Measurements from ENCODE around the gene AKAP13.

AKAP13 gene

GRCh38 chr15:85762756-85763127 is 382.3 kb downstream of the AKAP13 start:
- DNase-seq = no peak

GRCh38 chr15:85763157-85763556 is 382.8 kb downstream of the AKAP13 start:
- no peak for DNase-seq

- DNase-seq = no peak
Observed at GRCh38 chr15:85763673-85764633, 383.6 kb downstream of the AKAP13 start.

- no peak for DNase-seq
Observed at GRCh38 chr15:85764649-85765277, 384.4 kb downstream of the AKAP13 start.

GRCh38 chr15:85766001-85766831 is 385.8 kb downstream of the AKAP13 start:
- DNase-seq = no peak

GRCh38 chr15:85767785-85768529 is 387.6 kb downstream of the AKAP13 start:
- DNase-seq = no peak

- no peak for DNase-seq
Observed at GRCh38 chr15:85768595-85769168, 388.3 kb downstream of the AKAP13 start.

GRCh38 chr15:85769182-85769900 is 388.9 kb downstream of the AKAP13 start:
- no peak for DNase-seq

GRCh38 chr15:85770096-85771041 is 390.0 kb downstream of the AKAP13 start:
- DNase-seq = no peak

- no peak for DNase-seq
Observed at GRCh38 chr15:85771271-85771670, 390.9 kb downstream of the AKAP13 start.

- DNase-seq = no peak
Observed at GRCh38 chr15:85771781-85772445, 391.5 kb downstream of the AKAP13 start.

- no peak for DNase-seq
Observed at GRCh38 chr15:85772668-85773067, 392.3 kb downstream of the AKAP13 start.

GRCh38 chr15:85773249-85773648 is 392.8 kb downstream of the AKAP13 start:
- DNase-seq = no peak

GRCh38 chr15:85773970-85774369 is 393.6 kb downstream of the AKAP13 start:
- no peak for DNase-seq

GRCh38 chr15:85777250-85778106 is 397.1 kb downstream of the AKAP13 start:
- DNase-seq = no peak

- no peak for DNase-seq
Observed at GRCh38 chr15:85778107-85778776, 397.8 kb downstream of the AKAP13 start.

- DNase-seq = no peak
Observed at GRCh38 chr15:85779249-85779648, 398.8 kb downstream of the AKAP13 start.

Data from NCI-H1092 treated with DMSO at 0.1 percent for 48 hours (cell line).